AG09309 (cell line): ENCODE measurements around the gene SDR42E1.

ENCODE experiments used
- DNase-seq: peaks from one replicate; pipeline ENCODE4 v3.0.0-alpha.2; 2010; ENCODE audit warnings: low read depth
- H3K4me3 ChIP-seq: 2 replicates; pipeline ENCODE4 v1.5.1; 2011; ENCODE audit warnings: mild to moderate bottlenecking, low read depth, low read length, moderate library complexity; ENCODE audit not compliant: control insufficient read depth
- CTCF ChIP-seq: IDR thresholded peaks from 2 replicates; pipeline ENCODE4 v1.5.1; 2011; ENCODE audit warnings: mild to moderate bottlenecking, low read depth, low read length, inconsistent platforms; ENCODE audit not compliant: insufficient read depth, control insufficient read depth; ENCODE audit errors: missing control alignments

SDR42E1 gene

GRCh38 chr16:81940781-81941560 lies 70.3 kb downstream of the SDR42E1 start:
- no peak overlapping the region for H3K4me3 ChIP-seq
- peak; percentile 45 for DNase-seq
- peak; percentile 46 for TF ChIP-seq CTCF

DNA sequence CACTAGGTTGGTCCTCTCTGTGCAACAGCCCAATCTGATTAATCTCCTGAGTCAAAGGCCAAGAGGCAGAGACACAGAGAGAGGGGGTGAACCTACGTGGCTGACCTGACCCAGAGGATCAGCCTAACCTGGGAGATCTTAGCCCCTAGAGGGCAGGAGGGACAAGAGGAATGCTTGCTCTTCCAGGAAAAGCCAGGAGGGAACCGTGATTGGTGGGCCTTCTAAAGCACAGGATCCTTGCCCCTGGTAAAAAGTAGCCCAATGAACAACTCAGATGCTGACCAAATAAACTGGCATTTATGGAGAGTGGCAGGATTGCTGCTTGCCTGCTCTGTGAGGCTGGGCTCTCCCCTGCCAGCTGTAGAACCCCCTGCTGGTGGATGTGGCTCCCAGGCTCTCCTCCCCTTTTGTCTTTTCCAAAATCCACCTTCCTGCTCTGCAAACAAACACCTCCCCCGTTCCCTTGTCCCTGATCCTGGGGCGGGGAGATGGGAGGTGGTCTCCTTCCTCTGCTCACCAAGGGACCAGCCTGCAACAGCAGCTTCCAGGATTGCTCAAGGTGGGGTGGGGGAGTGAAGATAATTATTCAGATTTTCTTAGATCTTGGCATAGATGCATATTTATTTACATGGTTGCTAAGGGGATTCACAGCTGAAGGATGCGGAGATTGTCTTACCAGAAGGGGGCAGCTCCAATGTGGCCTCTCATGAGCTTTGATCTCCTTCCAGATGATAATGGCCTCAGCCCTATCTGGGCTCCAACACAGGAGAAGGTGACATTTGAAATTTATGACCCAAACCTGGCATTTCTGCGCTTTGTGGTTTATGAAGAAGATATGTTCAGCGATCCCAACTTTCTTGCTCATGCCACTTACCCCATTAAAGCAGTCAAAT lies 71.9 kb downstream of the SDR42E1 start:
- no peak for TF ChIP-seq CTCF
- DNase-seq, result no peak

More for the DNA sequence above, 71.9 kb downstream of the SDR42E1 start:
- H3K4me3 ChIP-seq, result no peak overlapping the region
